Esophagus muscularis mucosa (tissue), 2 donors: ENCODE data around the gene DIP2C.

Experiments
- POLR2A ChIP-seq: fragments of 450-650 bp; IDR thresholded peaks from one replicate; pipeline ENCODE4 v1.6.1; 2017; ENCODE audit warnings: antibody characterized with exemption, moderate library complexity, mild to moderate bottlenecking, low read depth
- POLR2AphosphoS5 ChIP-seq, 2 donors: sonication (generic); formaldehyde crosslinking; IDR thresholded peaks; one replicate each; pipeline ENCODE4 v1.6.1; 2017; ENCODE audit warnings: antibody characterized with exemption in 2 of 2

DNA sequence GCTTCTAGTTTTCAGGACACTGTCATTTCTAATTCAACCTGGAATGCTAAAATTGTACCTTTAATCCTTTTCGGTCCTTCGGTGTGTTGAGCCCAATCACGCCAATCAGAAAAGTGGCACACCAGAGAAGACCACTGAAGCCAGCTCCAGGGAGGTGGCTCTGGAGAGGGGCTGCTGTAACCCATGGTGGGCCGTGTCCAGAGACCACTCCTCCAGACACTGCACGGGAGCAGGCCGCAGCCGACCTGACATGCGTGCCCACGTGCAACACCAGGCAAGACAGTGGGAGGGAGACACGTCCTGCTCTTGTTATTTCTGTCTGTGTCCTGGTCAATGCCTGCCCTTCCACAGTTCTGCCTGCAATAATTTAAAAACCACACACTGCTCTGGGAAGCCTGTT is 308.1 kb downstream of the DIP2C start:
- TF ChIP-seq POLR2AphosphoS5 (IDR thresholded peaks at IDR 0.05): no peak
- no peak for TF ChIP-seq POLR2A
